ENCODE measurements around the gene RICTOR.

GRCh38 chr5:39059064-39059463 is 15.1 kb downstream of the RICTOR start:
- TF ChIP-seq, protein P1, sequence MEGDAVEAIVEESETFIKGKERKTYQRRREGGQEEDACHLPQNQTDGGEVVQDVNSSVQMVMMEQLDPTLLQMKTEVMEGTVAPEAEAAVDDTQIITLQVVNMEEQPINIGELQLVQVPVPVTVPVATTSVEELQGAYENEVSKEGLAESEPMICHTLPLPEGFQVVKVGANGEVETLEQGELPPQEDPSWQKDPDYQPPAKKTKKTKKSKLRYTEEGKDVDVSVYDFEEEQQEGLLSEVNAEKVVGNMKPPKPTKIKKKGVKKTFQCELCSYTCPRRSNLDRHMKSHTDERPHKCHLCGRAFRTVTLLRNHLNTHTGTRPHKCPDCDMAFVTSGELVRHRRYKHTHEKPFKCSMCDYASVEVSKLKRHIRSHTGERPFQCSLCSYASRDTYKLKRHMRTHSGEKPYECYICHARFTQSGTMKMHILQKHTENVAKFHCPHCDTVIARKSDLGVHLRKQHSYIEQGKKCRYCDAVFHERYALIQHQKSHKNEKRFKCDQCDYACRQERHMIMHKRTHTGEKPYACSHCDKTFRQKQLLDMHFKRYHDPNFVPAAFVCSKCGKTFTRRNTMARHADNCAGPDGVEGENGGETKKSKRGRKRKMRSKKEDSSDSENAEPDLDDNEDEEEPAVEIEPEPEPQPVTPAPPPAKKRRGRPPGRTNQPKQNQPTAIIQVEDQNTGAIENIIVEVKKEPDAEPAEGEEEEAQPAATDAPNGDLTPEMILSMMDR (IDR thresholded peaks at IDR 0.05; ENCODE audit: extremely low read depth in 1 of 2, insufficient read depth in 1 of 2, low read depth in 1 of 2, low read length in 2 of 2) = no peak
- no peak for TF ChIP-seq EZH2 (IDR thresholded peaks at IDR 0.05; ENCODE audit: borderline replicate concordance, low read depth, low read length, severe bottlenecking)
- TF ChIP-seq POLR2AphosphoS5 (IDR thresholded peaks at IDR 0.05; ENCODE audit: insufficient read depth, low read depth, low read length) = no peak
- no peak for TF ChIP-seq POLR2A (IDR thresholded peaks at IDR 0.05; ENCODE audit: low read depth, low read length)
- TF ChIP-seq FOS (IDR thresholded peaks at IDR 0.05; ENCODE audit: borderline replicate concordance, insufficient read depth, low read length) = no peak
- TF ChIP-seq, protein P2, sequence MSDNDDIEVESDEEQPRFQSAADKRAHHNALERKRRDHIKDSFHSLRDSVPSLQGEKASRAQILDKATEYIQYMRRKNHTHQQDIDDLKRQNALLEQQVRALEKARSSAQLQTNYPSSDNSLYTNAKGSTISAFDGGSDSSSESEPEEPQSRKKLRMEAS (IDR thresholded peaks at IDR 0.05; ENCODE audit: insufficient read depth, insufficient read length) = no peak
- TF ChIP-seq JUN (IDR thresholded peaks at IDR 0.05; ENCODE audit: borderline replicate concordance, insufficient read depth, insufficient read length, low read depth) = no peak
